ENCODE results near the gene ALPI. TPM values are rescaled to one million over a fixed set of nuclear protein-coding genes. Genes with fewer than 3 reads are reported as not detected.

ALPI gene
- total RNA-seq, 1 donor from 2014 or later = not detected

DNA sequence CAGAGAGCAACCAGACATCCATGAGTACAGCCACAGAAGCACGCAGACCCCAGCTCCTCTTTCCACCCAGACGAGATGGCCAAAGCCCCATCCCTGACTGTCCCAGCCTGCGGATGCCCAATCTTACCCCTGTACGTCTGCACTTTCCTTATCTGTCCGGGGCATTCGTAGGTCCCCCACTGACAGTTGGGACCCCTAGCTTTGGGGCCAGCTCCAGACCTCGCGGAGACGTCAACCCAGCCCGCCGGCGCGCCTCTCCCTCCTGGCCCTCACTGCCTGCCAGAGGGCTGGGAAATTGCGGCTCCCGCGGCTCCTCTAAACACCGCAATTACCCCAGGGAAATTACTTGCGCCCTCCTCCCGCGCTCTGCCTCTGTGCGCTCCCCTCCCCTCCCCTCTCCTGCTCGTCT, 29.4 kb downstream of the ALPI start:
- H3K4me1 Mint-ChIP-seq = peaks cover 4% of the 10 kb centered on the region
- no peaks in the 10 kb centered on the region for H3K36me3 Mint-ChIP-seq (ENCODE audit: low read depth)
- intact Hi-C loops (cut with micrococcal nuclease) = loop anchor here (10.0 kb wide), 1 partner anchor 71 kb away; no protein-coding TSS in a partner anchor
- H3K27ac Mint-ChIP-seq = no peak overlapping the region
- peaks cover 39% of the 10 kb centered on the region for H3K27me3 Mint-ChIP-seq
- H3K4me3 Mint-ChIP-seq = no peak overlapping the region
- DNase-seq = no peak
- H3K9me3 Mint-ChIP-seq = no peaks in the 10 kb centered on the region

DNA sequence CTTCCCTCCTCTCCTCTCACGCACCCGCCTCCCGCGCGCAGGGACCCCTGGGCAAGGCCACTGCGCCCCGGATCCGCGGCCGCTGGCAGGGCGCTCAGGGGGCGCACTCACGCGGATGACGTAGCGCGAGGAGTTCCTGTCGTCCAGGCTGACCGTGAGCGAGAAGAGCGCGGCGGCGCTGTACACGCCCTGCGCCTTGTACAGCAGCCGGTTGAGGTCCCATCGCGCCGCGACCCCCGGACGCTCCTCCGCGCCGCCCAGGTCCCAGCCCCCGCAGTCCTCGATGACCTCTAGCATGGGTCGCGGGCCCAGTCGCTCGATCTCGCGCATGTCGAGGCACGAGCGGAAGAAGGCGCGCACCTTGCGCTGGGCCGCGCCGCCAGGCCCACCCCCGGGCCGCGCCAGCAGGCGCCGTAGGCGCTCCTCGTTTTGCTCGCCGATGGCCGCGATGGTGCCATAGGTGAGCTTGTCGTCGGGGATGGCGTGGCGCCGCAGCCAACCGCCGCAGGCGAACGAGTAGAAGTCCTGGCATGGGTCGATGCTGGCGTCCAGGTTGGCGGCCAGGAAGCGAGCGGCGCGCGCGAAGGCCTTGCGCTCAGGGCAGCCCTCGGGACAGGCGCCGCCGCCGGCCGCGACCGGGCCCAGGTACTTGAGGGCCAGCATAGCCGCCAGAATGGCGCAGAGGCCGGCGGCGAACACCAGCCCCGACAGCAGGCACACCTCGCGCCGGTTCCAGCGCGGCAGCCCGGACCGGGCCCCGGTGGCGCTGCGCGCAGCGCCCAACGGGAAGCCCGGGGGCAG, 30.0 kb downstream of the ALPI start:
- no peak for DNase-seq
- no peak overlapping the region for H3K4me3 Mint-ChIP-seq

GRCh38 chr2:232486558-232487384, 30.8 kb downstream of the ALPI start:
- peaks cover 39% of the 10 kb centered on the region for H3K27me3 Mint-ChIP-seq
- H3K4me1 Mint-ChIP-seq = peaks cover 4% of the 10 kb centered on the region
- intact Hi-C loops (cut with micrococcal nuclease) = loop anchor here (10.0 kb wide), 1 partner anchor 72 kb away; no protein-coding TSS in a partner anchor
- H3K36me3 Mint-ChIP-seq (ENCODE audit: low read depth) = no peaks in the 10 kb centered on the region
- no peak for DNase-seq
- H3K27ac Mint-ChIP-seq = no peak overlapping the region
- H3K9me3 Mint-ChIP-seq = no peaks in the 10 kb centered on the region
- H3K4me3 Mint-ChIP-seq = no peak overlapping the region

More for the DNA sequence above, 30.0 kb downstream of the ALPI start:
- intact Hi-C loops (cut with micrococcal nuclease) = loop anchor here (10.0 kb wide), 1 partner anchor 71 kb away; no protein-coding TSS in a partner anchor
- H3K36me3 Mint-ChIP-seq (ENCODE audit: low read depth) = no peaks in the 10 kb centered on the region
- no peak overlapping the region for H3K27ac Mint-ChIP-seq
- H3K4me1 Mint-ChIP-seq = peaks cover 4% of the 10 kb centered on the region
- H3K9me3 Mint-ChIP-seq = no peaks in the 10 kb centered on the region
- H3K27me3 Mint-ChIP-seq = peaks cover 39% of the 10 kb centered on the region

DNA sequence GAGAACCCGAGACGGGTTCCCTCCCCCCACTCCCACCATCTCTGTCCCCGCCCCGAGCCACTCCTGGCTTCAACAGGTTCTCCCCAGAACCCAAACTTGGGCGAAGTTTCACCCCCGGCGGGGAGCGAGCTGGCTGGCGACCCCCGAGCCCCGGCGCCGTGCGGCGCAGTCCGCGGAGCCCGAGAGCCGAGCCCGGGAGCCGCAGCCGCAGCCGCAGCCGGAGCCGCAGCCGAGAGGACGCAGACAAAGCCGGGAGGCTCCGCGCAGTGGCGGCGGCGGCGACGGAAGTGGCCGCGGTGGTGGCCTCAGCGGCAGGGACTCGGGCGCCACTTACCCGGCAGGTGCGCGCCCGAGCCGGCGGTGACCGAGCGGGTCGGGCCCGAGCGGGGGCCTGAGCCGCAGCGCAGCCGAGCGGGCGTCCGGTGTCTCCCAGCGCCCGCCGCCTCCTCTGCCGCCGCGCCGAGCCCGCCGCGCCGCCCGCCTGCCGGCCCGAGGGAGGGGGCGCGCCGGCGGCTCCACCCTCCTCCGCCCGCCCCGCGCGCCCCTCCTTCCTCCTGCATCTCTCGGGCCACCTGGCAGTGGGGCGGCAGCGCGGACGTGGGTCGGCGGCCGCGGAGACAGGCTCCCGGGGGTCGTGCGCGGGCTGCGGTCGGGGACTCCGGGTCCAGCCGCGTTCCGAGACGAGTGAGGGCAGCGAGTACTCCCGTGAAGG, 31.6 kb downstream of the ALPI start, which contains the start of gene ECEL1:
Gene ECEL1 (minus strand): TSS at position 450 of the 712 bp plus-strand sequence. CDS start 1,181 bp downstream, outside the sequence.
- Mint-ChIP-seq H3K36me3 (ENCODE audit: low read depth) (no peaks in the 10 kb centered on the region), H3K4me3 (no peak within 1 kb of the TSS), H3K4me1 (peaks cover 4% of the 10 kb centered on the region), H3K27ac (no peak within 1 kb of the TSS), H3K9me3 (no peaks in the 10 kb centered on the region), H3K27me3 (peaks cover 39% of the 10 kb centered on the region)
- DNase-seq = no peak
- intact Hi-C loops (cut with micrococcal nuclease) = loop anchor here (10.0 kb wide), 1 partner anchor 73 kb away; no protein-coding TSS in a partner anchor

DNA sequence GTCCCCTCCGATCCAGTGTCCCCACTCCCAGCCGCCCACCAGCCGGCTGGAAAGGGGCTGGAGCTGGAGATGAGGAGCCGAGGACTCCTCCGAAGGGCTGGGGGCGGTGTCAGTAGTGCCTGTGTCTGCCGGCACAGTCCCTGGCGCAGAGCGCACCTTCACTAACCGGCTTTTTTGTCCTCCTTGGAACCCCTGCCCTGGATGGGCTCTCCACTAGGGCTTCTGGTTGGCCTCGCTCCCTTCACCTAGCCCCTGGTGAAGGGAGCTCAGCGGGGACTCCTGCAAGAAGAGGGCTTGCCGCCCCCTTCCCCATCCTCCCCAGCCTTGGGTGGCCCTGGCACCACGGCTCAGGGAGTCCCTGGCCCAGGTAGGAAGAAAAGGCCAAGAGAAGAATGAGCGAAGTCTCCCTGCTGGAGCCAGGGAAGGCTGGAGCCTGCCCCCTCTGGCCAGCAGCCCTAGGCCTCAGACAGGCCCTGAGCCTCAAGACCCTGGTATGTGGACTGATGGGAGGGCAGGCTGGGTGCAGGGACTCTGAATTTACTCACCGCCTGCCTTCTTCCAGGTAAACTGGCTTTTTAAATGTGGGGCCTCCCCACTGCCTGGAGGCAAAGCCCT, 32.3 kb downstream of the ALPI start:
- no peak overlapping the region for H3K4me3 Mint-ChIP-seq
- no peak overlapping the region for H3K27ac Mint-ChIP-seq
- intact Hi-C loops (cut with micrococcal nuclease) = loop anchor here (10.0 kb wide), 1 partner anchor 73 kb away; no protein-coding TSS in a partner anchor
- peaks cover 4% of the 10 kb centered on the region for H3K4me1 Mint-ChIP-seq
- H3K36me3 Mint-ChIP-seq (ENCODE audit: low read depth) = no peaks in the 10 kb centered on the region
- peaks cover 39% of the 10 kb centered on the region for H3K27me3 Mint-ChIP-seq
- DNase-seq = no peak
- no peaks in the 10 kb centered on the region for H3K9me3 Mint-ChIP-seq

GRCh38 chr2:232488721-232489300, 32.9 kb downstream of the ALPI start:
- Mint-ChIP-seq H3K27me3 (peaks cover 39% of the 10 kb centered on the region), H3K9me3 (no peaks in the 10 kb centered on the region), H3K36me3 (ENCODE audit: low read depth) (no peaks in the 10 kb centered on the region), H3K4me3 (no peak overlapping the region), H3K27ac (no peak overlapping the region), H3K4me1 (peaks cover 4% of the 10 kb centered on the region)
- DNase-seq = no peak
- intact Hi-C loops (cut with micrococcal nuclease) = loop anchor here (10.0 kb wide), 1 partner anchor 74 kb away; no protein-coding TSS in a partner anchor

DNA sequence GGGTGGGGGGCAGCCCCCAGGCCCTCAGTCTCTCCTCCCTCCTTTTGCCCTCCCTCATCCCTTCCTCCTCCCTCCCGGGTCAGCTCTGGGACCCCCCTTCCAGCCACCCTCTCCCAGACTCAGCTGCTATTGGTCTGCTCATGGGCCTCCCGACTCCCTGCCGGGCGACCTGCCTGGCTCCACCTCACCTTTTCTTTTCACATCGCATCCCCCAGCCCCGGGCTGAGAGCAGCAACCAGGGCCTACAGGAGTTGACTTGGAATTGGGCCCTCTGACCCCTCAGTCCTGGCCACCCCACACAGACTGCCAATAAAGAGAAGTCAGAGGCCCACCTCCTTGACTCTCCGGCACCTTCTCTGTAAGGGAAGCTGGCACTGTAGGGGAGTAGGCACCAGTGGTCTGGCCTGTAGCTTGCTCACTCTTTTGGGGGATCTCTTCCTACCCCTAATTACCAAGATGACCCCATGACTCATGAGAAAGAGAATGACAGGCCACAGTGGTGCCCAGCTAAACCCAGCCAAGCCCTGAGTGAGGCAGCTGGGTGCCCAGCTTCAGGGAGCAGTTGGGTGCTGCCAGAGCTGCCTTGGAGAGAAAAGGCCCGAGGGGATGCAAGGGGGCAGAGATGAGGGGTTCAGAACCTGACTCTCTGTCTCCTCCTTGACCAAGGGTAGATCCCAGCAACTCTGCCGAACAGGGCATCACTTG, 33.7 kb downstream of the ALPI start:
- DNase-seq = no peak
- H3K4me1 Mint-ChIP-seq = peaks cover 4% of the 10 kb centered on the region
- no peak overlapping the region for H3K4me3 Mint-ChIP-seq
- intact Hi-C loops (cut with micrococcal nuclease) = loop anchor here (10.0 kb wide), 1 partner anchor 75 kb away; no protein-coding TSS in a partner anchor
- peaks cover 32% of the 10 kb centered on the region for H3K27me3 Mint-ChIP-seq
- H3K36me3 Mint-ChIP-seq (ENCODE audit: low read depth) = no peaks in the 10 kb centered on the region
- H3K27ac Mint-ChIP-seq = no peak overlapping the region
- H3K9me3 Mint-ChIP-seq = no peaks in the 10 kb centered on the region

DNA sequence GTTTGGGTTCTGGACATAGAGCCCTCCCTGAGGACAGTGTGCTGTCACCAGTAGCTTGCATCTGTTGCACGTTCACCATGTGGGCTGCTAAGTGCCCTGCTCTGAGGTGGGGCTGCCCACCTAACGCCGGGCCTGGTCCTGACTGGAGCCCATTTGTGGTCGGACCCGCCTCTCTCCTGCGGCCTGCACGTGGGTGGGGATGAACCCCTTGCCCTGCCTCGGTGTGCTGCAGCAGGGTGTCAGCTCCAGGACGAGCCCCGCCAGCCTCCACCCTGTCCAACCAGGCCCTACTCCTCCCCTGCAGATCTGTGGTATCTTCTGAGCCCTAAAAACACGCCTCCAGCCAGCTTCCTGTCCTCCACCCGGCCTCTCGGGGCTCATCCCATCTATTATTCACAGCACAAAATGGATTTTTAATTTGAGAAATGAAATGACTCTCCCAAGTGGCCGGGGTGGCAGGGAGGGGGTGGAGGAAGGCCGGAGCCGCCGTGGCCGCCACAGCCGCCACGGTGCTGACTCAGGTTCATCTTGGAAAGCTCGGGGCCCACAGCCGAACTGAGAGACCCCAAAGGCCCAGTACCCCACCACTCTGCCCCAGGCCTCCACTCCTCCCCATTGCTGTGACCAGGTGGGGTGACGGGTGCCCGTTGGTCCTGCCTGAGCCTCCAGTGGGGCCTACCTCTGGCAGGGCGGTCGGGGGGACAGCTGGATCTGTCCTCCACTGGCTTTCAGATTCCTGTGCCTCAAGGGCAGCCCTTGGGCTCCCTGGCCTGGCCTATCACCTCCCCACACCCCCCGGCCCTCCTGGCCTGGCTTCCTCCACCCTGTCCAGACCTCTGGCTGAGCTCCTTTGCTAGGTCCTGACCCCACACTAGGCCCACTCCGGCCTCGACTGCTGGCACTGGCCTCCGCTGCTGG, 34.5 kb downstream of the ALPI start:
- H3K27me3 Mint-ChIP-seq = peaks cover 24% of the 10 kb centered on the region
- H3K27ac Mint-ChIP-seq = no peak overlapping the region
- no peak overlapping the region for H3K4me3 Mint-ChIP-seq
- H3K36me3 Mint-ChIP-seq (ENCODE audit: low read depth) = no peaks in the 10 kb centered on the region
- no peak for DNase-seq
- no peaks in the 10 kb centered on the region for H3K9me3 Mint-ChIP-seq
- no peaks in the 10 kb centered on the region for H3K4me1 Mint-ChIP-seq
- intact Hi-C loops (cut with micrococcal nuclease) = no loop called here

DNA sequence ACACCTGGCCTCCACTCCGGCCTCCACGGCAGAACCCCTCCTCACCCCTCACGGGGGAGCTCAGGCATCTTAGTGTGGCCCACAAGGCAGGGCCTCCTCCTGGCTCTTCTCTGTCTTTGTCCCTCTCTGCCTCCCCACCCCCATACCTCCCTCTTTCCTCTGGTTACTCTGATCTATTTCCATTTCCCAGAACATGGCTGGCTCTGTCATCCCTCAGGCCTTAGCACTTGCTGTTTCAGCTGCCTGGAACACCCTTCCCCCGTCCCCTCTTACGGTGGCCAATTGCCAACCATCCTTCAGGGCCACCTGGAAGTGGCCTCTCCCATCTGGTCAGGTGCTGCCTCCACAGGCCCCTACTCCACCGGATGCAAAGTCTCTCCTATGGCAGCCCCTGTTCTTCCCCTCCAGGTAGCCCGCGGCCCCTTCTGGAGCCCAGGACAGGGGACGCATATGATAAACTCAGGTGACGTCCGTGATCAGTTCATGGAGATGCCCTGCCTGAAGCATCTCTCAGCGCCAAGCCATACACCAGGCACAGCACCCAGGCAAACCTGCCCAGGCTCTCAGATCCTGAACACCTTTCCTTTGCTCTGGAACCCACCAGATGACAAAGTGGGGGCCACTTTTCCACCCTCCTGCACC, 35.3 kb downstream of the ALPI start:
- Mint-ChIP-seq H3K27me3 (peaks cover 21% of the 10 kb centered on the region), H3K27ac (no peak overlapping the region), H3K9me3 (no peaks in the 10 kb centered on the region), H3K4me1 (no peaks in the 10 kb centered on the region), H3K36me3 (ENCODE audit: low read depth) (no peaks in the 10 kb centered on the region), H3K4me3 (no peak overlapping the region)
- intact Hi-C loops (cut with micrococcal nuclease) = no loop called here
- no peak for DNase-seq

- DNase-seq = no peak
- Mint-ChIP-seq H3K4me1 (no peaks in the 10 kb centered on the region), H3K36me3 (ENCODE audit: low read depth) (no peaks in the 10 kb centered on the region), H3K9me3 (no peaks in the 10 kb centered on the region), H3K27me3 (peaks cover 20% of the 10 kb centered on the region), H3K4me3 (no peak overlapping the region), H3K27ac (no peak overlapping the region)
- intact Hi-C loops (cut with micrococcal nuclease) = no loop called here
These were observed 36.4 kb downstream of the ALPI start for GRCh38 chr2:232492236-232492848.
